Dermis blood vessel endothelial cell (primary cell): ENCODE measurements around the gene WIPI1. TPM values are rescaled to one million over a fixed set of nuclear protein-coding genes. Genes with fewer than 3 reads are reported as not detected.
"Not testable (repeated sequence)": the region's sequence is repeated elsewhere in the genome, so short reads cannot be mapped to it uniquely, and the experiment has no call there.

Experiments
- DNase-seq: peaks from one replicate; pipeline ENCODE4 v3.0.0; 2010
- total RNA-seq: library from RNA; depleted of rRNA; stranded (reverse); fragments of >200 nt; gene quantifications from 2 replicates; pipeline ENCODE4 v1.2.3, GENCODE V29; 2014

WIPI1 gene
- 60.2 and 65.5 TPM in 2 replicates for total RNA-seq

- DNase-seq, result no peak
Observed at GRCh38 chr17:68457168-68457538, at the start of gene WIPI1. WIPI1 (minus strand) TSS chr17:68457496; CDS start chr17:68457421, 75 bp downstream.

GRCh38 chr17:68505951-68506350, 48.7 kb upstream of the WIPI1 start:
- DNase-seq, result no peak

- no peak for DNase-seq
Observed at GRCh38 chr17:68501074-68501473, 43.8 kb upstream of the WIPI1 start.

DNA sequence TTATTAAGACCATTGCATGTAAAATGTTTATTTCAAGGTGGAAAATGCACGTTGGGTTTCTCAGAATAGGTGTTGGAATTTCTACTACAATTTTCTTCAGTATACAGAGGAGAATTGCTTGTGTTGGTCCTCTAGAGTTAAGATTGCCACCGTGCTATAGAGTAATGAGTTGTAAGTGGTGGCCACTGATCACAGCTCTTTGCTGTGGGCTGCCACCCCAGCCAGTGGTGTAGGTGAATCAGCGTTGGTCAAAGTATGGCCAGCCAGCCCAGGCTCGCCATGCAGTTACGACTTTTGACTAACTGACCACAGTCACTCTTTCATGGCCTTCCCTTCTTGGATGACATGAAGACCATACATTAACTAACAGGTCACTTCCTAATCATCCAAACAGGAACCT, 42.3 kb upstream of the WIPI1 start:
- DNase-seq, result no peak

GRCh38 chr17:68498479-68499326, 41.4 kb upstream of the WIPI1 start:
- DNase-seq, result peak; percentile 34

DNA sequence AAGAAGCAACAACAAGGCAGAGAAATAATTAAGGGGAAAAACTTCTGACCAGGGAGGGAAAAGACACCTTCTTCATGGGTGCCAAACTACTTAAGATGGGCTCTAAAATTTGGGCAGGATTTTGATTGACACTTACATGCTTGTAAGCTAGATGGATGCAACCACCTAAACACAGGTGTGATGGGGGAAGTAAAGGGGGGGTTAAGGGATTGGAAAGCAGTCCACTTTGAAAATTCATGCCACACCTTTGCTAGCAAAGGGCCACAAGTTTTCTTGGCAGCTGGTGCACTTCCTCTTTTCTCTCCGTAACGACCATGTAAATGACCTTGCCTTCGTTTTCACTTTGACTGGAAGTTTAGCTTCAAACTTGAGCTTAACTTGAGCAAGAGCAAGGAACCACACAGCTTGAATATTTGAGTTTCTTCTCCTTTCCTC, 40.6 kb upstream of the WIPI1 start:
- no peak for DNase-seq

GRCh38 chr17:68495081-68495480, 37.8 kb upstream of the WIPI1 start:
- no peak for DNase-seq

GRCh38 chr17:68492394-68493054, 35.2 kb upstream of the WIPI1 start:
- DNase-seq, result not testable (repeated sequence)

DNA sequence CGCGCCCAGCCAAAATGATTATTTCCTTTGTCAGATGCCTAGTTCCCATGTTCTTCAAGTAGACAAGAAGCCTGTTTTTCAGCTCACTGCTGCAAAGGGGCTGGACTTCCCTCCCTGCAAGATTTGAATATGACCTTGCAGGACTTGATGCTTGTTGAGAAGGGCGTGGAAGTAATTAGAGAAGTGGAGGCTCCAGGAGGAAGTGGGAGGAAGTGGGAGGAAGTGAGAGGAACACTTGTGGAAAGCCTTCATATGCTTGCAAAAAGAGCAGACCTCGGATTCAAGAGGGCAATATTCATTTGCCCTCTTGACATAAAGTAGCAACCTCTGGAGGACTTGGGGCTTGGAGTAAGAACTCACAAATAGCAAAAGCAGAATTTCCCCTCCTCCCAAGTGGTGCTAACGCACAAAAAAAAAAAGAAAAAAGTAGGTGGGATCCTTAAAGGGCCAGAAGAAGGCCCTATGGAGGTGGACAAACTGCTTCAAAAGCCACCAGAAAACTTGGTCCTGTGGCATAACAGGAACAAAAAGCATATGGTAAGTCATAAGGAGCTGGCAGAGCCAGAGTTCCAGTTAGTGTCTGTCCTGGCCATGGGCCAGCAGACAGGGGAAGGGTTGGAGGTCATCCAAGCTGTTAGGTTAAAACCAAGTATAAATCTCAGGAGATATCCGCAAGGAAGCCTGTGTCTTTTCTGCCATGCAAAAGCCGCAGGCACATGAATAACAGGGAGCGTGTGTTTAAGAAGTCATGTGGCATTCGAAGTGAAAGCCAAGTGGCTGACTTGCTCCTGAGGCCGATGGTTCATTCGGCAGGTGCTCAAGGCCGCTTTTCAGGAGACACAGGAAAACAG, 34.3 kb upstream of the WIPI1 start:
- DNase-seq, result no peak

GRCh38 chr17:68489919-68490318, 32.6 kb upstream of the WIPI1 start:
- no peak for DNase-seq

- no peak for DNase-seq
Observed at GRCh38 chr17:68484458-68484857, 27.2 kb upstream of the WIPI1 start.

GRCh38 chr17:68482576-68483041, 25.3 kb upstream of the WIPI1 start:
- DNase-seq, result no peak

DNA sequence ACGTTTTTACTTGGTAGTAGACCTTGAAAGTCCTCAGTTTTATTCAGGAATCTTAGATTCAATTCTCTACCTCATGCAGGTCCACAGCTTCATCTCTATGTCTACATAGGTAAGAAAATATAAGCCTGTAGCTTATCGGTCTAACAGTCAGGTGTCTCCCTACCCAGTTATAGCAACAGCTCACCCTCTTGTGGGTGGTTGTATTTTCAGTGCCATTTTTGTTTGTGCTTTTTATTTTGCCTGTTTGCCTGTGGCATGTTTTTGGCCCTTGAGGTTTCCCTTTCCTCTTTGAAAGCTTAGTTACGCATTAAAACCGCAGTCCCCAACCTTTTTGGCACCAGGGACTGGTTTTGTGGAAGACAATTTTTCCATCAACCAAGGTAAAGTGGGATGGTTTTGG, 23.6 kb upstream of the WIPI1 start:
- DNase-seq, result no peak

GRCh38 chr17:68470961-68471360, 13.7 kb upstream of the WIPI1 start:
- no peak for DNase-seq

DNA sequence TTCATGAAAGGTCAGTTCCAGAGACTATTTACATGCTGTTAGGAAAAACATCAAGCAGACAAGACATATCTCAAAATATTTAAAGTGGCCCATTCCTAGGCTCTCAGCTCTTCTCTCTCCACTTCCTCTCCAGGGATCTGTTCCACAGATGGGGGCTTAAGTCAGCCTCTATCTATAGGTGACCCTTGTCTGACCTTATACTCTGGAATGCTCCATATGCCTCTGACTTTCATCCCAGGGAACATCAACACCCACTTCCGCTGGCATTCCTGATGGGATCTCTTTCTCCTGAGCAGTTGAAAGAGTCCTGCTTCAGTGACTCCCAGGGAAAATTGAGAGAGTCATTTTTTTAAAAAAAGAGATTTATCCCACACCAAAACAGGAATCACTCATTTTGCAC, 11.5 kb upstream of the WIPI1 start:
- peak; percentile 37 for DNase-seq

DNA sequence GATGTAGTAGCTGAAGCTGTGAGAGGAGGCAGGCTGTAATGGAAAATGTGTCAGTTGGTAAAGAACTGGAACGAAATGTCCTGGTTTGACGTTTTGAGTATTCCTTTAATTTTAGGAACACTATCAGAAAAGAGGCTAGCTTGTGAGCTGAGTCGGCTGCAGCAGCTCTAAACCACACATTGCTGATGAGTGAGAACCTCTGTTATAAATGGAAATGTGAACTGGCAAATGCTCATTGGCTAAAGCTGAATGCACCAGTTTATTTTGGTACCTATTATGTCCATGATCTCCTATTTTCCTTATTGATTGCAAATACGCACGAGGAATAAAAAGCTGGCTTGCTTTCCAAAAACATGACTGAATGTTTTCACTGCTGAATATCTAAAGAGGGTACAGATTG, 11.0 kb upstream of the WIPI1 start:
- DNase-seq, result no peak

DNA sequence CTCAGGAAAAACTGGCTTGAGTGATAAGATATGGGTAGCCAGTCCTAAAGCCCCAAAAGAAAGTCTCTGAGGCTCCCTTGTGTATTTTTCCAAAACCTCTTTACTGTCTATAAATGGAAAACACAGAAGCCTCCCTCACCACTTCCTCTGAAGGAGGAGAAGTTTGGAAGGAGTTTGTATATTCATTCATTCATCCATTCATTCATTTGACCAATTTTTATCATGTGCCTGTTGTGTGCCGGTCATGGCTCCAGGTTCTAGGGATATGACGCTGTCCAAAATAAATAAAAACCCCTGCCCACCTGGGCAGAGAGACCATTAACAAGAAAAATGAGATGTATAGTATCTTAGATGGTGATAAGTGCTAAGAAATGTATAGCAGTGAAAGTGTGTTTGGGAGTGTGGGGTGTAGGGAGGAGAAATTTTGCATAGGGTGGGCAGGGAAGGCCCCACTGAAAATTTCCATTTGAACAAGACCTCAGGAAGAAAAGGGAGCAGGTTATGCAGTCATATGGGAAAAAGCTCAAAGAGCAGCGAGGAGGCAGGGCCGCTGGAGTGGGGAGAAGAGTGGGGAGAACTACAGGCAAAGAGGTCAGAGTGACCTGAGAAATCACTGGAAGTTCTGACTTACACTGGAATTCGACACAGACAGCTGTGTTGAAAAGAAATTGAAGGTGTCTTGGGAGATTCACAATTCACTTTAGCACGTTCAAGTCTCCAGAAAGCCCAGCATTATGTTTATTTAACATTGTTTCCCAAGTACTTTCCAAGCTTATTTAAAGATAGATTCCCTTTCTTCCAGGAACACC, 6.1 kb upstream of the WIPI1 start:
- no peak for DNase-seq

DNA sequence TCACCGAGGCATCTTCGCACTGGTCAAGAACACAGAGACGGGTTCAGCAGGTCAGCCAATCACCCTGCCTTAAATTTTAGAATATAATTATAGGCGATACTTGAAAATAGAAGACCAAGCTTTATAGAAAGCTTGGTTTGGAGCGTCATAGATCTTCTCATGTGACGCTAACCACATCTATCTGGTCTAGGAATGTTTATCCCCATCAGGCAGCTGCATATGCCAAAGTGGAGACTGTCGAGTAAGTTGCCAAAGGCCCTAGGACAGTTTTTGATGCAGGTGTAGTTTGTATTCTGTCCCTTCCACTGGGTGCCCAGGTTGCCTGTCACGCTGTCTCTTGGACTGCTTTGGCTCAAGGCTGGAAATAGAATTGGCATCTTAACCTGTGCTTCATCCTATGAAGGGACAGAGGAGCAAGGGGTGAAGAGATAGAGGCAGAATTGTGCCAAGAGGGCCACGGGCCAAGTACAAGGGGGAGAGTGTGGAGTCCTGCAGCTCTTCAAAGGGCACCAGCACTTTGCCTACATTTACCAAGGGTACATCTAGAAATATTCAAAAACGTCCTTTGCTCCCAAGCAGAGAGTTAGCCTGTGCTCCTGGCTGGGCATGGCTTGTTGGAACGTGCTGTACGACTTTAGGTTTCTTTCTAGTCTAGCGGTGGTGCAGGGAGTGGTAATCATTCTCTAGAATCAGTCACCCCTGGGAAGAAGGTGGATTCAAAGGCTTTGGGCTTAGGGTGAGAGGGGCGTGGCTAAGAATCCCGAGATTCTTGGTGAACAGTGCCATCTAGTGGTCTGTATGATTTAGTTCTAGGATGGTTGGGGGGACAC, 5.3 kb upstream of the WIPI1 start:
- peak; percentile 92 for DNase-seq

DNA sequence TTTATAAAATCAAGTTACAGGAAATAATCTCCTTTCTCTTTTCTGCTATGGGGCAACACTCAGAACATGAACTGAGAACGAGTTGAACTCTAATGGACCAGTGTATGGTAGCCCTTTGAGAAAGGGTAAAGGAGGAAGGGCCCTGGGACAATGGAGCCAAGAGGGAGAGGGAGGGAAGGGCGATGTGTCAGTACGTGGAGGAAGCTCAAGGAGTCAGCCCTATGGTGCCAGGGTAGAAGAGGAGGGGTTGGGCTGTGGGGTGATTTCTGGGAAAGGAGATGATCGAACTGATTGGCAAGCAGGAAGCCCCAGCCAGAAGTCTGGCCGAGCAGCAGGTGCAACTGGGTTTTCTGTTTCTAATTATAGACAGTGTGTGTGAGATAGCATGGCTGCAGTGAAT, 4.3 kb upstream of the WIPI1 start:
- DNase-seq, result peak; percentile 55

DNA sequence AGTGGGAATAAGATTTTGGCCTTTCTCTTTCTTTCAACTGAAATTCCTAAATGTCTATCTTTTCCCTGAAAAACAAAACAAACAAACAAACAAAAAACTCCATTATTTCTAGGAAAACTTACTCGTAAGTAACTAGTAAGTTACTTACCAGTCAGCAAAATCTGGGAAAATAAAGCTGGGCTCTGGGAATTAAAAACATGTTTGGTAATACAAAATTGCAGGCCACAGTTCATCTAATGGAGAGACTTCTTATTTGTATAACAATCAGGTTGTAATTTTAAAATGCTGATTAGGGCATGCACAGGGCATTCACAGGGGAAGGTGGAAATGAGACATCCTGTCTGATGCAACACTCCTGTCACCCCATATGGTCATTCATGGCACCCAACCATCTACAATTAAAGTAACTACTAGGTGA, 3.8 kb upstream of the WIPI1 start:
- no peak for DNase-seq

DNA sequence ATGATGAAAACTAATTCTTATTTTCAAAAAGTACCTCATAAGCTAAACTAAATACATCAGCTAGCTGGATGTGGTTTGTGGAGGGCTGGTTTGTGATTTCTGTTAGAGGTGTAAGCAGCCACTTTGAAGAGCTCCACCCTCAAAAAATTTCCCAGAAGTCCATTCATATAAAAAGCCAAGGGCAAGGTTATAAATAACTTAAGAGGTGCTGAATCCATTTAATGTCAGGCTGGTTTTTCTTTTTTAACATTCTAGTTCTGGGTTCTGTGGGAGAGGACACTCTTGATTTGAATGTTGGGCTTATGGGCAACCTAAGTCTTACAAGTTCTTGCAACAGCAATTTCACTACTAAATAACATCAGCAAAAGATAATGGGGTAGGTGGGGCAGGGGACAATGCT, 3.4 kb upstream of the WIPI1 start:
- DNase-seq, result no peak
